GM21381 (cell line): ENCODE measurements around the gene DNAJC11.
"Not testable (repeated sequence)": the region's sequence is repeated elsewhere in the genome, so short reads cannot be mapped to it uniquely, and the experiment has no call there.

Source experiments
- ATAC-seq: cut with Tn5 transposase; IDR thresholded peaks from one replicate; pipeline ENCODE4 v1.9.1; 2021; ENCODE audit warnings: mild to moderate bottlenecking, moderate library complexity; ENCODE audit not compliant: unreplicated experiment

DNAJC11 gene, protein sequence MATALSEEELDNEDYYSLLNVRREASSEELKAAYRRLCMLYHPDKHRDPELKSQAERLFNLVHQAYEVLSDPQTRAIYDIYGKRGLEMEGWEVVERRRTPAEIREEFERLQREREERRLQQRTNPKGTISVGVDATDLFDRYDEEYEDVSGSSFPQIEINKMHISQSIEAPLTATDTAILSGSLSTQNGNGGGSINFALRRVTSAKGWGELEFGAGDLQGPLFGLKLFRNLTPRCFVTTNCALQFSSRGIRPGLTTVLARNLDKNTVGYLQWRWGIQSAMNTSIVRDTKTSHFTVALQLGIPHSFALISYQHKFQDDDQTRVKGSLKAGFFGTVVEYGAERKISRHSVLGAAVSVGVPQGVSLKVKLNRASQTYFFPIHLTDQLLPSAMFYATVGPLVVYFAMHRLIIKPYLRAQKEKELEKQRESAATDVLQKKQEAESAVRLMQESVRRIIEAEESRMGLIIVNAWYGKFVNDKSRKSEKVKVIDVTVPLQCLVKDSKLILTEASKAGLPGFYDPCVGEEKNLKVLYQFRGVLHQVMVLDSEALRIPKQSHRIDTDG

DNA sequence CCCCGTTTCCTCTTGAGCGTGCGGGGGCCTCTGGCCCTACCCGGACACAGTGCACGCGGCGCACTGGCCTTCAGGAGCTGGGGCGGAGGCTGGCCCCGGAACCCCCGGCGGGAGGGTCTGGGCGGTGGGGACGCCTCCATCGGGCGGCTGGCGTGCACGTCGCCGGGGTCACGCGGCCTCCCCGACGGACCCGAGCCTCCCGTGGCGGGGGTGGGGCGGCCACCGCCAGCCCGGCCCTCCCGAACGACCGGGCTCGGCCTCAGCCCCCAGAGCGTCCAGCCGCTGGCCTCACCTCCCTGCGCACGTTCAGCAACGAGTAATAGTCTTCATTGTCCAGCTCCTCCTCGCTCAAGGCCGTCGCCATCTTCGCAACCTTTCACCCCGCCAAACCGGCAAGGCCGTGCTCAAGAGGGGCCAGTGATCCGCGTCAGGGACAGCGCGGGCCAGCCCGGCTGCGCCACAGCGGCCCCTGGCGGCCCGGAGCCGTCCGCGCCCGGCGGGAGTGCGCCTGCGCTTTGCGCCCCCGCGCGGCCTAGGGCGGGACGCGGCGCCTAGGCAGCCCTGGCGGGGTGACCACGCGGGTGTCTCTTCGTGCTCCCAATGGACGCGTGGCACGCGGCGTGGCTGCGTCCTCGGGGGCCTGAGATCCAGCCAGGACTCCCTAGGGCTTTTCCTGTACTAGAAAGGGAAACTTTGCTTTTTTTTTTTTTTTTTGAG lies at the start of gene DNAJC11:
TSS of gene DNAJC11 (minus strand) at position 380 of the 717 bp plus-strand sequence. CDS start at position 364, 16 bp downstream.
- ATAC-seq = peak; percentile 92

- no peak for ATAC-seq
These were observed 48.9 kb upstream of the DNAJC11 start for GRCh38 chr1:6750490-6750889.

DNA sequence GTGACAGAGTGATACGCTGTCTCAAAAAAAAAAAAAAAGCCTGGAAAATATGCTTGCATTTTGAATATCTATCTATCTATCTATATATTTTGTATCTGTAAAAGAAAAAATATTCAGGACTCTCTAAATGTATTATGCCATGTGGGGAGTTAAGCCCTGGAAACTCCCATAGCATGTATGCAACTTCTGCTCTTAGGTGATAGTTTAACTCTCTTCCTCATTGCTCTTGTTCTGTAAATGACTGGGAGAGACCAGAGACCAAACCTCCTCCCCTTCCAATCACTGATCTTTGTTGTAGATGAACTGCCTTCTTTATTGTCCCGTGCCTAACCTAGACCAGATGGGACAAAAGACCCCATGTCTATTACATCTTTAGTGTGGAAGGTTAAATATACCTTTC lies 46.1 kb upstream of the DNAJC11 start:
- no peak for ATAC-seq

DNA sequence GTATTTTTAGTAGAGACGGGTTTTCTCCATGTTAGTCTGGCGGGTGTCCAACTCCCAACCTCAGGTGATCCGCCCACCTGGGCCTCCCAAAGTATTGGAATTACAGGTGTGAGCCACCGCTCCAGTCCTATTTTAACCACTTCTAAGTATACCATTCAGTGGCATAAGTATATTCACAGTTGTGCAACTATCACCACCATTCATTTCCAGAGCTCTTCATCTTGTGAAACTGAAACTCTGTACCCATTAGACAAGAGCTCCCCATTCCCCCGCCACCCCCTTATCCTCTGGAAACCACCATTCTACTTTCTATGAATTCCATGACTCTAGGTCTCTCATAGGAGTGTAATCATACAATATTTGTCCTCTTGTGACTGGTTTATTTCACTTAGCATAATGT lies 43.5 kb upstream of the DNAJC11 start:
- ATAC-seq = no peak

DNA sequence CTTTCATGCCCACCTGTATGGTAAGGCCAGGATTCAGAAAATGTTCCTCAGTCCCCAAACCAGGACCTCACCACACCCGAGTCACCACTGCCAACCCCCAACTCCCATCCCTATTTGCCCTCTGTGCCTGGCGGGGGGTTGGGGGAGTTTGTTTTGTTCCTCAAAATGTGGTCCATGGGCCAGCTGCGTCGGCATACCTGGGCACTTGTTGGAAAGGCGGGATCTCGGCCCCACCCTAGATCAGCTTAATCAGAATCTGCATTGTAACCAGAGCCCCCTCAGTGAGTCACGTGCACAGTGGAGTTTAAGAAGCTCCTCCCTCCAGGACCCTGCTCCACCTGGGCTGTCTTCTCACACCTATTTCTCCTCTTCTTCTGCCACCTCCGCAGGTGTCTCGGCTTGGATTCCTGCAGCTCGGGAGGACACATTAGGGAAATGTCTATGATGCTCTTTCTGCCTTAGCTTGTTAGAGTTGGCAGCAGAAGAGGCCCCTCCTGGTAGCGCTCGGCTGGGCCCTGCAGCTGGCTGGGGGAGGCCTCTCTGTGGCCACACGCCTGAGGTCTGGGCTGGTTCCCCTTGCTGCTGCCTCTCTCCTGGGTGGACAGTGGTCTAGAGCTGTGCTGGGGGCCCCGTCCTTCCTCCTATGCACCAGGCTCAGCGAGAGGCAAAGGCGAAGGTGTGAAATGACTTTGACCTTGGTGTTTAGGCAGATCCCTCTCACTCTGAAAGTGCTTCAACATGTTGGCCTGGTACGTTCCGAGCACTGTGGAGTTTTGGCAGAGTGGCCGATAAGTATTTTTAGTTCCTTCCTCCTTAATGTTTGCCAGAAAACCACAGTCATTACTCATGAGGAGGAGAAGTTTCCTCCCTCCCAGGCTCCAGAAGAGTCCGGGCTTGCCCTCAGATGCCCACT lies 41.8 kb upstream of the DNAJC11 start:
- ATAC-seq = no peak

- not testable (repeated sequence) for ATAC-seq
These were observed 41.1 kb upstream of the DNAJC11 start for GRCh38 chr1:6742676-6743188.

DNA sequence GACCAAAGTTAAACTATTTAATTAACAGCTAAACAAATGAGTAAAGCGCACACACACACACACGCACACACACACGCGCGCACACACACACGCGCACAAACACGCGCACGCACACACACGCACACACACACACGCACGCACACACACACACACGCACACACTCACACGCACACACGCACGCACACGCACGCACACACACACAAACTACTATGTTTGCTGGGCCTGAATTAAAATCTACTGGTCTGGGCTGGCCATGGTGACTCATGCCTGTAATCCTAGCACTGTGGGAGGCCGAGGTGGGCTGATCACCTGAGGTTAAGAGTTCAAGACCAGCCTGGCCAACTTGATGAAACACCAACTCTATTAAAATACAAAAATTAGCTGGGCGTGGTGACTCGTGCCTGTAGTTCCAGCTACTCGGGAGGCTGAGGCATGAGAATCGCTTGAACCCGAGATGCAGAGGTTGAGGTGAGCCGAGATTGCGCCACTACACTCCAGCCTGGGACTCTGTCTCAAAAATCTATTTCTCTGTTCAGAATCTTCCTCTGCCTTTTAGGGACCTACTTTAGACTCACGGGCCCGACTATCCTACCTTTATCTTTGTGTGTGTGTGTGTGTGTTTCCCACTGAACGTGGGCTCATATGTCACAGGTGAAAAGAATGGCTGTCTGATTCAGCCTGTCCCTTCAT lies 37.5 kb upstream of the DNAJC11 start:
- ATAC-seq = no peak

- no peak for ATAC-seq
These were observed 31.3 kb upstream of the DNAJC11 start for GRCh38 chr1:6732942-6733341.

DNA sequence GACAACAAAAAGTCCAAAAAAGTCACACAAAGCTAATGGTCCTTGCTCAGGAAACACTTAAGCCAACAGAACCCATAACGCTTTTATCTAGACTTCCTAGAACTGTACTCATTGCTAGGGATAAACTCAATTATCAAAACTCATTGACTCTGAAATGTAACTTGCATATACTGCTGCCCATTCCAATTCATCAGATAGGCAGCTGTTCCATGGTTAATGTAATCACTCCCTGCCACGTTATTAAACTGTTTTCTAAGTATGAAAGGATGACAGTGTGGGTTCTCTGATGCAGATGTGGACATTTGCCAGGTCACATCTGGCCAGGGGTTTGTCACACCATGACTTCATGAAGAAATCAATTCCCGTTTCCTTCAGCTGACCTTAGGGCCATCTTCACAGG lies 30.3 kb upstream of the DNAJC11 start:
- ATAC-seq = no peak

DNA sequence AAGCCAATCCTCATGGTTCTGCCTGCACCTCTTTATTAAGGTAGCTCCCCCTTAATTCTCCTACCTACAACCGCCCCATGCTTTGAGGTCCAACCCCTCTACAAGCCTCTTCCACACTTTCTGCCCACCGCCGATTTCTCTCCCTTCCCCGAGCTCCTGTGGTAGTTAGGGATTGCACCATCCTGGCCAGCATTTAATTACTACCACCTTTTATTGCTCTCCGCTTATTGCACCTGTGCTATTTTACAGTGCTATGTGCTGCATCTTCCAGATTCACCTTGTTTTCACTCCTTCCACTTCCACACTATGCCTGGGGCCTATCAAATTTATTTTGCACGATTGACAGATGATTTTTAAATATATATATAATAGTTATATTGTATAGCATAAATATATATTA lies 29.3 kb upstream of the DNAJC11 start:
- no peak for ATAC-seq

GRCh38 chr1:6730473-6730872 lies 28.9 kb upstream of the DNAJC11 start:
- ATAC-seq = no peak

DNA sequence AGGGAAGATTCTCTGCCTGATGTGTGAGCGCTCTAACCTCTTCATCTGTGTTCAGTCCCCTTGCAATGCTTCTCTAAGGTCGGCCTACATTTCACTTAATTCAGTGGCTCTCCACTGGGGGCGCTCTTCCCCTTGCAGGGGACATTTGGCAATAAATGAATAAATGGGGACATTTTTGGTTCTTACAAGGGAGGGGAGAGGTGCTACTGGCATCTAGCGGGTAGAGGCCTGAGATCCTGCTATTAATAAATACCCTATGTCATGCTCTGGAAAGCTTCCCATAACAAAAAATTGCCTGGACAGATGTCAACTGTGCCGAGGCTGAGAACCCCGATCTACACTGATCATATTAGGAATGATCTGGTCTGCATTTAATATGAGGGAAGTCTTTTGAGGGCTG lies 25.9 kb upstream of the DNAJC11 start:
- ATAC-seq = no peak

- ATAC-seq = no peak
These were observed 24.6 kb upstream of the DNAJC11 start for GRCh38 chr1:6726253-6726652.

DNA sequence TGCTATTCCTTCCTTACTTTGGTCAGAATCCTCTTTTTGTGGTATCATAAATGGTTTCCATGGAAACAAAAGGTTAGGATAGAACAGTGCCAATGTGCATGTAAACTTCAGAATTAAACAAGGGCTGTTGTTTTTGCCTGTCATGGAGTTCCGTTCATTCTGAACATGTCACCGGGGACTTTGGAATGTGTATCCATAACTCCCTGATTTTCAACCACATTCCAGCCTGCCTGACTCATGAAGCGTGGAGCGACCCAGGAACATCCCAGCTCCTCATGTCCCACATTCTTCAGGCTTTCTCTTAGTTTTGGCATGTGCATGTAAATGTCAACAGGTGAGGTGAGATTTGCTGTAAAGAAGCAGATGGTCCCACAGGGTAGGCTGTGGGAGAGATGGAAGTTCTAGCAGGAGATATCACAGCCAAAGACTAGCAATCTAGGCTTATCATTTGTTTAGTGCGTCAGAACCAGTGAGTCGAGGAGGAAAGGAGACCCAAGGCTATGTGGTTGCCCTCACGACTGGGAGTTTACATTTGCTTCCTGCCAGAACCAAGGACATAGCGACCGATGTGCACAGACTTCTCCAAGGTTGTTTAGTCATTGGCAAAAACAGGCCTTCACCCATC lies 23.0 kb upstream of the DNAJC11 start:
- ATAC-seq = no peak

DNA sequence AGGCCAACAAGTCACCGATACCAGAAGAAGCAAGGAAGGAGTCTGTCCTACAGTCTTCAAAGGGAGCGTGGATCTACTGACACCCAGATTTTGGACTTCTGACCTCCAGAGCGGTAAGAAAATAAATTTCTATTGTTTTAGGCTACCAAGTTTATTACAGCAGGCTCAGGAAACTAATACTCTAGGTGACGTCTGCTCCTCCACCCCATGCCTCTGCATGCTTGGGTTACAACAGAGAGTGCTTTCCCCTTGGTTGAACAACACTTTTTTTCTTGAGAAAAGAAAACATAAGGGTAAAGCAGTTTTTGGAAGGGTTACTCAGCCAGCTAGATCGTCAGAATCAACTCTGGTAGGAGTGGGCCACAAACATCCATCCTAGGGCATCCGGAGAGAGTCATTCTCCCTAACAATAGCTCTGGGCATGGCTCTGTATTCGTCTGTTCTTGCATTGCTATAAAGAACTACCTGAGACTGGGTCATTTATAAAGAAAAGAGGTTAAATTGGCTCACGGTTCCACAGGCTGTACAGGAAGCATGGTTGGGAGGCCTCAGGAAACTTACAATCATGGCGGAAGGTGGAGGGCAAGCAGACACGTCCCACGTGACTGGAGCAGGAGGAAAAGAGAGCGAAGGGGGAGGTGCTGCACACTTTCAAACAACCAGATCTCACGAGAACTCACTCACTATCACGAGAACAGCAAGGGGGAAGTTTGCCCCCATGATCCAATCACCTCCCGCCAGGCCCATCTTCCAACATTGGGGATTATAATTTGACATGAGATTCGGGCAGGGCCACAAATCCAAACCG lies 22.2 kb upstream of the DNAJC11 start:
- no peak for ATAC-seq

GRCh38 chr1:6711174-6711573 lies 9.6 kb upstream of the DNAJC11 start:
- no peak for ATAC-seq

- no peak for ATAC-seq
These were observed 3.1 kb upstream of the DNAJC11 start for GRCh38 chr1:6704746-6705145.

DNA sequence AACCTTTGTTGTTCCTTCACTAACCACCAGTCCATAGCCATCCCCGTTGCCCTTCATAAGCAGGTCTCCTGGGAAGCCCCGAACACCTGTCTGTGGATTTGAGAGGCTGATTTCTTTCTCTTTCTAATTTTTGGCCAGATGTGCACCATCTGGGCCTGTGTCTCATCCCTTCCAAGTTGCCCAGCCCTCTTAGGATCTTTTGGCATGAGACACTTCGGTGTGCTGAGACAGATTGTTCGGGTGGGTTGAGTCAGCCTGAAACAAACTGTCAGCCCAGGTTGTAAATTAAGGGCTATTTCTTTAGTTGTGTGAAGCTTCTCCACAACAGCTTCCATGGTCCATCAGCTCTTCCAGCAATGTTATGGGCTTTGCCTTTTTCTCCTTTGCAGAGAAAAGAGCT lies 1.4 kb upstream of the DNAJC11 start:
- ATAC-seq = no peak
